ENCODE results near the gene ABCC4. TPM values are rescaled to one million over a fixed set of nuclear protein-coding genes. Genes with fewer than 3 reads are reported as not detected.

Gene ABCC4
- total RNA-seq: 45.8 and 67.7 TPM in 2 replicates

GRCh38 chr13:95301183-95301967 is at the start of gene ABCC4:
ABCC4 (minus strand) TSS chr13:95301451; CDS start chr13:95301314, 137 bp downstream.

Small RNAs within 50 kb of the gene (small RNA-seq; reads per million reads assigned to genes)
- gene RNU6-62P (not detected), gene RNY3P8 (not detected), gene RNY4P27 (0.77 reads per million, percentile 10 among the genes with 10 or more reads in this experiment)

Data from hair follicle dermal papilla cell (primary cell).